ENCODE measurements around the gene FKBP2.

DNA sequence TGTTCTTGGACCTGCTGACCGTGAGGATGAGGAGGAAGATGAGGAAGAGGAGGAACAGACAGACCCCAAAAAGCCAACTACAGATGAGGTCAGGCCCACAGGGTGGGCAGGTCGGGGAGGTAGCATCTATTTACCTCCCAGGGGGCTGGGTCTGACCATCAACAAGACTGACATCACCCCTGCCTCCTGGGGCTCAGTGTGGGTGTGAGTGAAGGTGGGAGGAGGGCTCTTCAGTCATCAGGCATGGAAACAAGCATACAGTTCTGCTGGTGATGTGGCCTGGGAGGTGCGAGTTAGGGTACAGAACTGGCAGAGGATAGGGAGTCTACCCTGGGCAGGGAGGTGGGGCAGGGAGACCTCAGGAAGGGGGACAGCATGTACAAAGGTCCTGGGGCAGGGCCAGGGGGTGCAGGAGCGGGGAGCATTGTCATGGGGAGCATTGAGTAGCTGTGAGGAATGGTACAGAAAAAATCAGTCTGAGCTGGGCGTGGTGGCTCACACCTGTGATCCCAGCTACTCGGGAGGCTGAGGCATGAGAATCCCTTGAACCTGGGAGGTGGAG lies 19.3 kb downstream of the FKBP2 start:
- TF ChIP-seq, protein P1, sequence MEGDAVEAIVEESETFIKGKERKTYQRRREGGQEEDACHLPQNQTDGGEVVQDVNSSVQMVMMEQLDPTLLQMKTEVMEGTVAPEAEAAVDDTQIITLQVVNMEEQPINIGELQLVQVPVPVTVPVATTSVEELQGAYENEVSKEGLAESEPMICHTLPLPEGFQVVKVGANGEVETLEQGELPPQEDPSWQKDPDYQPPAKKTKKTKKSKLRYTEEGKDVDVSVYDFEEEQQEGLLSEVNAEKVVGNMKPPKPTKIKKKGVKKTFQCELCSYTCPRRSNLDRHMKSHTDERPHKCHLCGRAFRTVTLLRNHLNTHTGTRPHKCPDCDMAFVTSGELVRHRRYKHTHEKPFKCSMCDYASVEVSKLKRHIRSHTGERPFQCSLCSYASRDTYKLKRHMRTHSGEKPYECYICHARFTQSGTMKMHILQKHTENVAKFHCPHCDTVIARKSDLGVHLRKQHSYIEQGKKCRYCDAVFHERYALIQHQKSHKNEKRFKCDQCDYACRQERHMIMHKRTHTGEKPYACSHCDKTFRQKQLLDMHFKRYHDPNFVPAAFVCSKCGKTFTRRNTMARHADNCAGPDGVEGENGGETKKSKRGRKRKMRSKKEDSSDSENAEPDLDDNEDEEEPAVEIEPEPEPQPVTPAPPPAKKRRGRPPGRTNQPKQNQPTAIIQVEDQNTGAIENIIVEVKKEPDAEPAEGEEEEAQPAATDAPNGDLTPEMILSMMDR (IDR thresholded peaks at IDR 0.05) = no peak
- TF ChIP-seq EP300 (IDR thresholded peaks at IDR 0.05) (no peak), POLR2AphosphoS5 (IDR thresholded peaks at IDR 0.05) (no peak)
